OCI-LY7 (cell line): Measurements from ENCODE around the gene PCGF3. TPM values are rescaled to one million over a fixed set of nuclear protein-coding genes. Genes with fewer than 3 reads are reported as not detected.

Experiments
- BruUV-seq: library from RNA; stranded (reverse); fragments of 400-500 nt; replicated peaks from 2 replicates; lab custom pipeline; 2021; lab: Mats Ljungman, UMichigan
- CTCF ChIA-PET: fragments of 300-600 bp; sonication (Branson Sonifier 250); formaldehyde crosslinking; loops from one replicate; lab custom pipeline; 2022; ENCODE audit warnings: antibody characterized with exemption; ENCODE audit not compliant: unreplicated experiment; lab: Charles Lee
- POLR2A ChIA-PET: fragments of 300-600 bp; sonication (Branson Sonifier 250); formaldehyde crosslinking; loops from one replicate; lab custom pipeline; 2022; ENCODE audit warnings: antibody characterized with exemption; lab: Charles Lee
- DNase-seq: peaks from one replicate; pipeline ENCODE4 v3.0.0-alpha.2; 2015; ENCODE audit warnings: low spot score
- H2AFZ ChIP-seq: fragments of 200-600 bp; sonication (generic), shearing (Covaris generic); 2 replicates; pipeline ENCODE4 v1.6.1; 2014; ENCODE audit warnings: mild to moderate bottlenecking, antibody characterized with exemption, low read length, moderate library complexity
- H3K27ac ChIP-seq: fragments of 200-600 bp; sonication (generic); 2 replicates; pipeline ENCODE4 v1.5.1; 2014; ENCODE audit warnings: mixed run types, low read depth, mild to moderate bottlenecking, moderate library complexity, low read length, inconsistent platforms; ENCODE audit not compliant: poor library complexity, severe bottlenecking
- H3K36me3 ChIP-seq: fragments of 200-600 bp; sonication (generic); 2 replicates; pipeline ENCODE4 v1.6.1; 2014; ENCODE audit warnings: mild to moderate bottlenecking, antibody characterized with exemption, low read length, moderate library complexity, mixed read lengths; ENCODE audit not compliant: insufficient read depth
- H3K4me1 ChIP-seq: fragments of 200-600 bp; sonication (generic); 2 replicates; pipeline ENCODE4 v1.5.1; 2014; ENCODE audit warnings: mild to moderate bottlenecking, low read length; ENCODE audit not compliant: insufficient read depth, poor library complexity, severe bottlenecking
- H3K4me2 ChIP-seq: fragments of 200-600 bp; sonication (generic); 2 replicates; pipeline ENCODE4 v1.6.1; 2014; ENCODE audit warnings: mild to moderate bottlenecking, low read length
- H3K4me3 ChIP-seq: fragments of 200-600 bp; sonication (generic); 2 replicates; pipeline ENCODE4 v1.5.1; 2014; ENCODE audit warnings: mild to moderate bottlenecking, low read depth, low read length; ENCODE audit not compliant: poor library complexity, severe bottlenecking
- H3K79me2 ChIP-seq: fragments of 200-600 bp; sonication (generic); 2 replicates; pipeline ENCODE4 v1.6.1; 2016; ENCODE audit warnings: low read depth, mild to moderate bottlenecking, low read length, moderate library complexity, mixed read lengths; ENCODE audit not compliant: insufficient read depth
- H3K9me2 ChIP-seq: fragments of 200-600 bp; sonication (generic); 2 replicates; pipeline ENCODE4 v1.6.1; 2016; ENCODE audit warnings: mild to moderate bottlenecking, low read length, mixed read lengths; ENCODE audit not compliant: insufficient read depth
- H3K9me3 ChIP-seq: fragments of 200-600 bp; sonication (generic); 2 replicates; pipeline ENCODE4 v1.6.1; 2014; ENCODE audit warnings: mild to moderate bottlenecking, mixed run types, low read length, mixed read lengths
- H4K20me1 ChIP-seq: fragments of 200-600 bp; sonication (generic); 2 replicates; pipeline ENCODE4 v1.6.1; 2014; ENCODE audit warnings: mild to moderate bottlenecking, antibody characterized with exemption, low read length, moderate library complexity, mixed read lengths; ENCODE audit not compliant: insufficient read depth
- CTCF ChIP-seq: fragments of 200-600 bp; sonication (generic); conservative IDR thresholded peaks from 2 replicates; pipeline ENCODE4 v1.5.1; 2014; ENCODE audit warnings: mild to moderate bottlenecking, antibody characterized with exemption, low read length, moderate library complexity, mixed read lengths
- EZH2phosphoT487 ChIP-seq: fragments of 200-600 bp; sonication (generic); IDR thresholded peaks from 2 replicates; pipeline ENCODE4 v1.6.1; 2018; ENCODE audit warnings: low read depth, borderline replicate concordance, mild to moderate bottlenecking, mixed run types, antibody characterized with exemption, low read length, moderate library complexity, mixed read lengths
- intact Hi-C: fragments of 100-400 bp; cut with micrococcal nuclease; formaldehyde crosslinking; loops from one replicate; pipeline ENCODE4 v1.10.0; 2022; ENCODE audit not compliant: unreplicated experiment
- total RNA-seq, 2 experiments: library from RNA; depleted of rRNA in 1 of 2; stranded (reverse); fragments of >200 nt in 1 of 2; shearing (Covaris generic) in 1 of 2; gene quantifications; 2 replicates each; pipeline ENCODE4 v1.2.3, GENCODE V29; 2014 to 2022

The PCGF3 gene
- total RNA-seq, 2 experiments from 2014 or later, result 33.8 to 50.2 TPM

DNA sequence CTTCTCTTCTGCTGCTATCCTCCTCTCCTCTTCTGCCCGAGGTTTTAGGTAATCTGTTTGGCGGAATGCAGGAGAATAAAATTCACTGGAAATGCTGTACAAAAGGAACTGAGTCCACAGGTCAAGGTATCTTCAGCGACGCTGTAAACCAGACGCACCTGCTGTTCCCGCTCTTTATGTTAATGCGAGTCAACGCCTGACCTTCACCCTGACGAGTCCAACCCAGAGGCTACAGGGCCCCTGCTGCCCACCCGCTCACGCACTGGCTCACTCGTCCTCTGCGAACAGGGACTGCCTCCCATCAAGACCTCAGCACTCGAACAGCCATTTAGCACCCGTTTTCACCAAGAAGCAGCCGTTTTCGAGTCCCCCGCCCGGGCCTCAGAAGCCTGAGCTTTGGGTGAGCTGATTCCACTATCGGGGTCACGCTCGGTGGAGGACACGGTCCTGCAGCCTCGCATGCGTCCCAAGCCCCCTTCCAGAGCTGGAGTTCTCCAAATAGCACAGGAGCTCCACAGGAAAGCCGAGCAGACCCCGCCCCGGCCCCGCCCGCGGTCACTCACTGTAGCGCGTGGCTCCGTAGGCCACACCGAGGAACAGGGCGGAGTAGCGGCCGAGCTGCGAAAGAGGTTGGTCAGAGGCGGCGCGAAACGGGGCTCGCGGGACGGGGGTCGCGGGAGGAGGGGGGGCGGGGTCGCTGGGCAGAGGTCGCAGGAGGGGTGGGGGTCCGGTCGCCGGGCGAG is 32.1 kb upstream of the PCGF3 start:
- intact Hi-C loops, result loop anchor here (1.0 to 10.0 kb wide), 3 partner anchors 199 to 1041 kb away; partner anchors contain the start of gene SLBP
- H3K36me3 ChIP-seq, result peaks cover 38% of the 10 kb centered on the region
- DNase-seq, result peak; percentile 32
- no peaks in the 10 kb centered on the region for H3K9me3 ChIP-seq
- no peaks in the 10 kb centered on the region for H3K9me2 ChIP-seq
- CTCF ChIA-PET, result no interaction called here
- no peak overlapping the region; the same call in 1 of the 2 replicates for H2AFZ ChIP-seq
- POLR2A ChIA-PET, result no interaction called here
- peaks cover 17% of the 10 kb centered on the region for H3K79me2 ChIP-seq
- TF ChIP-seq EZH2phosphoT487 (no peak), CTCF (no peak)
- peaks cover 46% of the 10 kb centered on the region for H3K4me1 ChIP-seq
- peak overlapping the region; percentile 51 for H3K27ac ChIP-seq
- H4K20me1 ChIP-seq, result no peaks in the 10 kb centered on the region
- peak overlapping the region; percentile 98 for H3K4me3 ChIP-seq
- H3K4me2 ChIP-seq, result peak overlapping the region; percentile 96
- no TSS peak for BruUV-seq

DNA sequence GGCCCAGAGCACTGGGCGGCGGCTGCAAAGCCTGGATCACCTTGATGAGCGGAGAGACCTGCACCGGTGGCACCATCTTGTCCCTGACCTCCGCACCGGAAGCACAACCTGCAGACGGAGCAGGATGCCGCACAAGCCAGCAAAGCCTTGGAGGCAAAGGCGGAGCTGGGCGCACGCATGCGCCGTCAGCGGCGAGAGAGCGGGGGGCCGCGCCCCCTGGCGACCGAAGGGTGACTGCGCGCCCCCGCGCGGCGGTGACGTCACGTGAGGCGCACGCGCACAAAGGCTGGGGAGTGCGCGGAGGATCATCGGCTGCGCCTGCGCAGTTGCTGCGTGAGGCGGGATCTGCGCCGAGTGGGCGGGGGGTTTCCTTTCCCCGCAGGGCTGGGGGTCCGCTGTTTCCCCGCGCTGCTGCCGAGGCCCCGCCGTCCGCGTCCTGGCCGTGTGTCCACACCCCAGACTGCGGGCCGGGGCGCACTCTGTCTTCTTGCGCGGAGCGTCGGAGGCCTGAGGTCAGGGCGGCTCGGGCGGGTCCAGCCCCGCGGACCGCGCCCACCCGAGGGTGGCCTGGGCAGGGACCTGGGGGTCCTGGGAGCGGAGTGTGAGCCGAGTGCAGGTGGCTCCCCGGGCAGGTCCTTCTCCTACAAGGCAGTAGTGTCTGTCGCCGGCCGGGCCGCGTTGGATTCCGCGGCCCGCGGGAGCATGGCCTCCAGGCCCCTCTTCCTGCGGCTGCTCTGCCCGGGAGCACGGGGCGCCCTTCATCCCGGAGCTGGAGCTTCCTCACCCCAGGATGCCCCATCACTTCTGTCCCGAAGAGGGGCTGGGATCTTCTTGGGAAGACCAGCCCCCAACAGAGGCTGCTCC is 31.2 kb upstream of the PCGF3 start, which contains the start of the genes ATP5ME and MYL5:
ATP5ME (minus strand) TSS at position 105 of the 864 bp plus-strand sequence; CDS start at position 76, 29 bp downstream.
MYL5 (plus strand) TSS at position 371 of the 864 bp plus-strand sequence. CDS start 3,485 bp downstream, outside the sequence.
- H3K4me1 ChIP-seq, result peaks cover 46% of the 10 kb centered on the region
- ChIA-PET POLR2A (interaction anchor here (0.6 kb wide), 1 partner anchor 1605 kb away, joined by 3 read pairs; no protein-coding TSS in a partner anchor), CTCF (no interaction called here)
- peaks cover 17% of the 10 kb centered on the region for H3K79me2 ChIP-seq
- H3K4me2 ChIP-seq, result peak within 1 kb of the TSS; percentile 96
- peak within 1 kb of the TSS; percentile 94 for H3K27ac ChIP-seq
- DNase-seq, result peak; percentile 98
- H2AFZ ChIP-seq, result peak within 1 kb of the TSS; percentile 64; the same call in 1 of the 2 replicates
- no TSS peak for BruUV-seq
- no peaks in the 10 kb centered on the region for H3K9me3 ChIP-seq
- H4K20me1 ChIP-seq, result no peaks in the 10 kb centered on the region
- intact Hi-C loops, result loop anchor here (1.0 to 10.0 kb wide), 3 partner anchors 200 to 1040 kb away; partner anchors contain the start of gene SLBP
- H3K9me2 ChIP-seq, result no peaks in the 10 kb centered on the region
- peaks cover 38% of the 10 kb centered on the region for H3K36me3 ChIP-seq
- H3K4me3 ChIP-seq, result peak within 1 kb of the TSS; percentile 98
- peak; percentile 85 for TF ChIP-seq CTCF
- TF ChIP-seq EZH2phosphoT487, result no peak
